HG03558 (cell line): ENCODE measurements around the gene FBN1.

Experiments used
- ATAC-seq: cut with Tn5 transposase; IDR thresholded peaks from one replicate; pipeline ENCODE4 v1.9.1; 2021; ENCODE audit warnings: moderate number of reproducible peaks; ENCODE audit not compliant: unreplicated experiment; ENCODE audit errors: extremely low read depth

Gene FBN1

GRCh38 chr15:48625126-48625525 lies 20.4 kb downstream of the FBN1 start:
- no peak for ATAC-seq

- no peak for ATAC-seq
Measured at GRCh38 chr15:48624700-48625099, 20.8 kb downstream of the FBN1 start.

- no peak for ATAC-seq
Measured at GRCh38 chr15:48623456-48623855, 22.1 kb downstream of the FBN1 start.

- ATAC-seq: no peak
Measured at GRCh38 chr15:48622237-48622636, 23.3 kb downstream of the FBN1 start.

- ATAC-seq: no peak
Measured at GRCh38 chr15:48619446-48619845, 26.1 kb downstream of the FBN1 start.

- no peak for ATAC-seq
Measured at GRCh38 chr15:48617619-48618018, 27.9 kb downstream of the FBN1 start.

GRCh38 chr15:48616216-48616615 lies 29.3 kb downstream of the FBN1 start:
- ATAC-seq: no peak

- no peak for ATAC-seq
Measured at GRCh38 chr15:48614051-48614450, 31.5 kb downstream of the FBN1 start.

GRCh38 chr15:48609486-48609885 lies 36.0 kb downstream of the FBN1 start:
- ATAC-seq: no peak

- no peak for ATAC-seq
Measured at GRCh38 chr15:48607846-48608245, 37.7 kb downstream of the FBN1 start.

GRCh38 chr15:48604567-48604966 lies 40.9 kb downstream of the FBN1 start:
- no peak for ATAC-seq

GRCh38 chr15:48603922-48604321 lies 41.6 kb downstream of the FBN1 start:
- no peak for ATAC-seq

GRCh38 chr15:48603123-48603500 lies 42.4 kb downstream of the FBN1 start:
- no peak for ATAC-seq

GRCh38 chr15:48602358-48603122 lies 43.0 kb downstream of the FBN1 start:
- ATAC-seq: no peak

- no peak for ATAC-seq
Measured at GRCh38 chr15:48601095-48601494, 44.4 kb downstream of the FBN1 start.

GRCh38 chr15:48596841-48597240 lies 48.7 kb downstream of the FBN1 start:
- no peak for ATAC-seq

- no peak for ATAC-seq
Measured at GRCh38 chr15:48596415-48596814, 49.1 kb downstream of the FBN1 start.

GRCh38 chr15:48595981-48596380 lies 49.5 kb downstream of the FBN1 start:
- no peak for ATAC-seq

- no peak for ATAC-seq
Measured at GRCh38 chr15:48592933-48593332, 52.6 kb downstream of the FBN1 start.

- ATAC-seq: no peak
Measured at GRCh38 chr15:48592221-48592731, 53.2 kb downstream of the FBN1 start.

- ATAC-seq: no peak
Measured at GRCh38 chr15:48590723-48591122, 54.8 kb downstream of the FBN1 start.
